Measurements from ENCODE around the gene GABBR1. TPM values are rescaled to one million over a fixed set of nuclear protein-coding genes. Genes with fewer than 3 reads are reported as not detected.

GABBR1 gene
- total RNA-seq, 3 donors from 2014 or later: 26.1 to 49.2 (median 48.4) TPM

GRCh38 chr6:29521006-29521680 is 111.8 kb downstream of the GABBR1 start:
- Histone ChIP-seq H3K4me1 (no peaks in the 10 kb centered on the region), H3K36me3 (no peaks in the 10 kb centered on the region), H3K4me3 (no peak overlapping the region), H3K27me3 (no peaks in the 10 kb centered on the region), H3K27ac (no peak overlapping the region), H3K9me3 (no peaks in the 10 kb centered on the region)
- intact Hi-C loops (cut with DNase I; ENCODE audit: low total_unique reads): no loop called here
- TF ChIP-seq POLR2A (IDR thresholded peaks at IDR 0.05): no peak
- TF ChIP-seq, protein P1, sequence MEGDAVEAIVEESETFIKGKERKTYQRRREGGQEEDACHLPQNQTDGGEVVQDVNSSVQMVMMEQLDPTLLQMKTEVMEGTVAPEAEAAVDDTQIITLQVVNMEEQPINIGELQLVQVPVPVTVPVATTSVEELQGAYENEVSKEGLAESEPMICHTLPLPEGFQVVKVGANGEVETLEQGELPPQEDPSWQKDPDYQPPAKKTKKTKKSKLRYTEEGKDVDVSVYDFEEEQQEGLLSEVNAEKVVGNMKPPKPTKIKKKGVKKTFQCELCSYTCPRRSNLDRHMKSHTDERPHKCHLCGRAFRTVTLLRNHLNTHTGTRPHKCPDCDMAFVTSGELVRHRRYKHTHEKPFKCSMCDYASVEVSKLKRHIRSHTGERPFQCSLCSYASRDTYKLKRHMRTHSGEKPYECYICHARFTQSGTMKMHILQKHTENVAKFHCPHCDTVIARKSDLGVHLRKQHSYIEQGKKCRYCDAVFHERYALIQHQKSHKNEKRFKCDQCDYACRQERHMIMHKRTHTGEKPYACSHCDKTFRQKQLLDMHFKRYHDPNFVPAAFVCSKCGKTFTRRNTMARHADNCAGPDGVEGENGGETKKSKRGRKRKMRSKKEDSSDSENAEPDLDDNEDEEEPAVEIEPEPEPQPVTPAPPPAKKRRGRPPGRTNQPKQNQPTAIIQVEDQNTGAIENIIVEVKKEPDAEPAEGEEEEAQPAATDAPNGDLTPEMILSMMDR (IDR thresholded peaks at IDR 0.05): no peak
- TF ChIP-seq POLR2AphosphoS5 (IDR thresholded peaks at IDR 0.05): no peak
- no peak for DNase-seq (ENCODE audit: low spot score in 2 of 2)

- Histone ChIP-seq H3K4me3 (no peak overlapping the region), H3K36me3 (no peaks in the 10 kb centered on the region), H3K9me3 (no peaks in the 10 kb centered on the region), H3K4me1 (no peaks in the 10 kb centered on the region), H3K27me3 (no peaks in the 10 kb centered on the region), H3K27ac (no peak overlapping the region)
- TF ChIP-seq, protein P1 (IDR thresholded peaks at IDR 0.05): no peak
- TF ChIP-seq POLR2AphosphoS5 (IDR thresholded peaks at IDR 0.05) (no peak), POLR2A (IDR thresholded peaks at IDR 0.05) (no peak)
- no peak for DNase-seq (ENCODE audit: low spot score in 2 of 2)
- intact Hi-C loops (cut with DNase I; ENCODE audit: low total_unique reads): no loop called here
Observed at GRCh38 chr6:29520232-29520631, 112.8 kb downstream of the GABBR1 start.

GRCh38 chr6:29519291-29520010 is 113.5 kb downstream of the GABBR1 start:
- no peaks in the 10 kb centered on the region for H3K4me1 ChIP-seq
- no peak overlapping the region for H3K4me3 ChIP-seq
- H3K9me3 ChIP-seq: no peaks in the 10 kb centered on the region
- intact Hi-C loops (cut with DNase I; ENCODE audit: low total_unique reads): no loop called here
- no peaks in the 10 kb centered on the region for H3K27me3 ChIP-seq
- DNase-seq (ENCODE audit: low spot score in 2 of 2): no peak
- TF ChIP-seq, protein P1 (IDR thresholded peaks at IDR 0.05): no peak
- TF ChIP-seq POLR2A (IDR thresholded peaks at IDR 0.05) (no peak), POLR2AphosphoS5 (IDR thresholded peaks at IDR 0.05) (no peak)
- H3K36me3 ChIP-seq: no peaks in the 10 kb centered on the region
- H3K27ac ChIP-seq: no peak overlapping the region

DNA sequence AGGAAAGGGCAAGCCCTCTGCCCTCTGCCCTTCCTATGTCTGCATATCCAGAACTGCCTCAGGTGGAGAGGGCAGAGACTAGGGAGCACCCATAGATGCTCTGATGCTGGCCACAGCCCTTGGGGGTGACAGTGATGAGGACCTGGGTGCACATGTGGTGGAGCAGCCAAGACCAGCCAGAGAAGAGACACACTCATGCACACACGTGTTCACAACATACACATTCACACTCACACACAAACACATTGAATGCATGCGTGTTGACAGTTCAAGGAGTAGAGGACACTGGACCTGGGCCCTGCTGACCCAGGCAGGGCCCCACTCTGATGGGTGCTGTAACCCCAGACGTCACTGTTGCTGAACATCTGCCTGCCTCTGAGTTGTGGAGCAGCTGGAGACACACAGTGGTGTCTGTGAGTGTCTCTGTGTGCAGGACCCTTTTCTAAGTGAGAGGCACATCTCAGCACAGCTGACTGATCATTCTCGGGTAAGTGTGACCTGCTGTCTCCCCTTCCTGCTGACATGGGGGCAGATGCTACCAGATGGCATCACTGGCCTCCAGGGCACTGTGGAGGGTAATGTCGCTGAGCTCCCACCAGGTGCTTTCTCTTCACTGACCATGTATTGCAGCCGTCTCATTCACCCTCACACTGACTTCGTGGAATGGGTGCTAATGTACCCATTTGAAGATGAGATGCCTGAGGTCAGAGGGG is 115.1 kb downstream of the GABBR1 start:
- Histone ChIP-seq H3K36me3 (no peaks in the 10 kb centered on the region), H3K4me3 (no peak overlapping the region), H3K4me1 (no peaks in the 10 kb centered on the region), H3K27me3 (no peaks in the 10 kb centered on the region), H3K27ac (no peak overlapping the region), H3K9me3 (no peaks in the 10 kb centered on the region)
- TF ChIP-seq POLR2A (IDR thresholded peaks at IDR 0.05) (no peak), POLR2AphosphoS5 (IDR thresholded peaks at IDR 0.05) (no peak)
- TF ChIP-seq, protein P1 (IDR thresholded peaks at IDR 0.05): no peak
- DNase-seq (ENCODE audit: low spot score in 2 of 2): no peak
- intact Hi-C loops (cut with DNase I; ENCODE audit: low total_unique reads): no loop called here

DNA sequence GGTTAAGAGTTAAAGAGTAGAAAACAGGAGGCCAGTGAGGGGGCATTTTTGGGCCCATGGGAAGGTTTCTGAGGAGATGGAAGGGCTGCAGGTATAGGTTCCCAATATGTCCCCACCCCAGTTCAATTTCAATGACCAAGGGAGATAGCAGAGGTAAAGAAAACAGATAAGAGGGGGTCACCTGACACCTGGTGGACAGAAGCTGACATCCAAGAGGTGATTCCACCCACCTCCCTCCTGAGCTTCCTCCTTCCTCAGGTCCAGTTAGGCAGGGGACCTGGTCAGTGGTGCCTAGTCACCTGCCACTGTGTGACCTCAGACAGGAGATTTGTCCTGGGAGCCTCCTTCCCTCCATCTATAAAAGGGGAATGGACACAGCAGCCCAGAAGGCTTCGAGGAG is 115.7 kb downstream of the GABBR1 start:
- no peaks in the 10 kb centered on the region for H3K9me3 ChIP-seq
- no peaks in the 10 kb centered on the region for H3K36me3 ChIP-seq
- H3K27me3 ChIP-seq: no peaks in the 10 kb centered on the region
- no peaks in the 10 kb centered on the region for H3K4me1 ChIP-seq
- intact Hi-C loops (cut with DNase I; ENCODE audit: low total_unique reads): no loop called here
- TF ChIP-seq POLR2A (IDR thresholded peaks at IDR 0.05) (no peak), POLR2AphosphoS5 (IDR thresholded peaks at IDR 0.05) (no peak)
- TF ChIP-seq, protein P1 (IDR thresholded peaks at IDR 0.05): no peak
- no peak for DNase-seq (ENCODE audit: low spot score in 2 of 2)
- no peak overlapping the region for H3K27ac ChIP-seq
- H3K4me3 ChIP-seq: no peak overlapping the region

Data from breast epithelium (tissue), 4 donors.